Effector CD4-positive, alpha-beta T cell (primary cell): ENCODE results near the gene DNAH9.

Experiments used
- DNase-seq: peaks from one replicate; pipeline ENCODE4 v3.0.0-alpha.2; 2020

Gene DNAH9

DNA sequence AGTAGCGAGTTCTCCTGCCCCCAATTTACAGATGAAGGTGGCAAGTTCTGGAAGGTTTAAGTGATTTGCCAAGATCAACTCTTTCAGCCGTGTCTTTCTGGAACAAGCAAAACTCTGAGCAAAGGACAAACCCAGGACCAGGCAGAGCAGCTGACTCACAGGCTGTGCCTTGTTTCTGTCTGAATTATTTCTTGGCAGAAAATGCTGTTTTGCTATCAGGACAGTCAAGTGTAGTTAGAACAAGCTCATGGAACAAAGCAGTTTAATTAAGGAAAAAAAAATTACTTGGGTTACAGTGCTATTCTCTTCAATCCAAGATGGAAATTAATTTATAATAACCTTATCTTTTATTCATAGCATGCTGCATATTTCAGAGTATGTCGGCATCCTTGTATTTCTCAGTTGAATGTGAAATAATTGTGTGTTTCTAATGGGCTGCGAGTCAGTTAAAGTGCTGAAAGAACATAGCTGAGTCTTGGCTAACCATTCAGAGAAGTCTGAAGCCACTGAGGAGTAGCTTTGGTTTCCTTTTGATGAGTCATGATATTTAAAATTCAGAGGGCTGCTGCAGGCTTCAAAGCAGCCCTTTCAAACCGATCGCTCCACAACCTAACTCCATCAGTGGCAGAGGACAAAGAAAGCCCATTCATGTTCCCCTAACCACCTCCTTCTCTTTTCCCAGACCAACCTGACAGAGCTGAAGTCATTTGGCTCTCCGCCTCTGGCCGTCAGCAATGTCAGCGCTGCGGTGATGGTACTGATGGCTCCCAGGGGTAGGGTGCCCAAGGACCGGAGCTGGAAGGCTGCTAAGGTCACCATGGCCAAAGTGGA is 255.3 kb downstream of the DNAH9 start:
- no peak for DNase-seq

DNA sequence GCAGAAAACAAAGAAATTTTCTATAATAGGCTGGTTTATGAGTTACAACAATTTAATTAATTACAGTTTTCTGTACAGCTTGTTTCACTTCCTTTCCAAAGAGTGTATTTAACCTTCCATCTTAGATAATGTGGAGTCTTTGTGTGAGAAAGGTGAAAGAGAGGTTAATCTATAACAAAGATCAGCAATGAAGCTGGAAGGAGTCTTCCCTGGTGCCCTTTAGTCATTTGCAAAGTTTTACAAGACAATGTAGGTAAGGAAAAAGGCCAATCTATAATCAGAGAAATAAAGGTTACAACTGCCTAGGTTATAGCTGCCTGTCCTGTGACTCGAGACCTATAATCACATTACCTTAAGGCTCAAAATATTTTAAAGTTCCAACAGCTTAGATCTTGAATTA is 257.0 kb downstream of the DNAH9 start:
- DNase-seq: no peak

DNA sequence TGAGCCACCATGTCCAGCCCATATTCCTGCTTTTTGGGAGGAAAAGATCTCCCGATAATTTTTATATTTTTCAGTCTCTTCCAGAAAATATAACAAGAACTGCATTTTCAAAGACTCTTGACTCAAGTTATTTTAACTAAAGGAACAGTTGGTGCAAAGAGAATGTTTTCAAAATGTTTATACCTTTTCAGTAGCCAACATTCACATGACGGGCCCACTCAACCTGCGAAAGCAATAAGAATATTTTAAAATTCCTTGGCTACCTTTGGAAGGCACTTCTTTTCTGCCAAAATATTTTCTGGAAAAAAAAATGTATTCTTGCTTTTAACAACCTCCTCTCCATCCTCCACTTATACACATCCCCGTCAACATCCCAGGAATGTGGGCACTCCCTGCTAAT is 258.7 kb downstream of the DNAH9 start:
- DNase-seq: no peak

DNA sequence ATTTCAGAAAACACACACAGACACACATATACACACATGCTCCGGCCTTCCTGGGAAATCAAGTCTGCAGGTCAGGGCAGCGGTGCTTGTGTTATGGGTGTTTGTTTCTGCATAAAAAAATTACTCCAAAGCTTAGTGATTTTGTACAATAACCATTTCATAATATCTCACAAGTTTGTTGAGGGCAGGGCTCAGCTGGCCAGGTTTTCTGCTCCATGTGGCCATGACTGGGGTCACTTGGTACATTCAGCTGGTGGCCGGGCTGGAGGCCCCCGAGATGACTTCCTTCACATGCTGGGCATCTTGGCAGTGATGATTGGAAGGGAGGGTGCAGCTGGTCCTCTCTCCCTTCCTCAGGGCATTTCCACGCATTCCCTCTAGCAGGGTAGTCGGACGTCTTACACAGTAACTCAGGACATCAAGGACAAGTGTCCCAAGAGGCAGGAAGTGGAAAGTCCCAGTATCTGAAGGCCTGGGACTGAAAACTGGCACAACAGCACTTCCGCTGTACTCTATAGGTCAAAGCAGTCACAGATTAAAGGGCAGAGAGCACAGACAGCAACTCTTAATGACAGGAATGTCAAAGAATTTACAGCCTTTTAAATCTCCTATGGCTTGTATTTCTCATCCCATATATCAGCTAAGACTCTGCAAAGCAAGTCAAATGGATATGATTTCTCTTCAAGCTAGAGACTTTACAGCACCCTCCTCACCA is 271.6 kb downstream of the DNAH9 start:
- DNase-seq: no peak

DNA sequence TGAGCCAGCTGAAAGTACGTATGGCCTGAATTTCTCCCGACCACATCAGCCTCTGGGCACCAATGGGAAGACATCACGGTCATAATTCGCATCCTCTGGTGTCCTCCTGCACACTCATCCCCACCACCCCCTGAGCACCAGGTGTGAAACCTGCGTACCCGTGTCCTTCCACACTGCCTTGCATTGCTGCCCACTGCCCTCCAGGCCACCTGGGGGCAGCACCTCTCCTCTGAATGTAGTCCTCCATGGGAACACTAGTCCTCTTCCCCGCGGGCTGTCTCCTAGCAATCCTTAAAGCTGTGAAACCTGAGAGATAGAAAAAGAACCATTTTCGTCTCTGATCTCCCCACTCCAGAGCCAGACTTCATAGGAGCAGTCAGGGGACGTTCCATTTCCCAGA is 273.5 kb downstream of the DNAH9 start:
- no peak for DNase-seq

DNA sequence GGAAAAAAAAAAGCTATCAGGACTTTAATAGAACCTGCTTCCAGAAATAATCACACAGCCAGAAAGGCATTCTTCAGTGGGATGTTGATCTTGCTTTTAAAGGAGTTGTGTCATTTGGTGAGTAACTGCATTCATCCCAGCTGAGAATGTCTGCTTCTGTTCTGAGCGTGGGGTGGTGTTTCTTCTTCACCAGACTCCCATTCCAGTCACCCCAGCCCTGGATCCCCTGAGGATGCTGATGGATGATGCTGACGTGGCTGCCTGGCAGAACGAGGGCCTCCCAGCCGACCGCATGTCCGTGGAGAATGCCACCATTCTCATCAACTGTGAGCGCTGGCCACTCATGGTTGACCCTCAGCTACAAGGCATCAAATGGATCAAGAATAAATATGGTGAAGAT is 276.5 kb downstream of the DNAH9 start:
- DNase-seq: no peak

DNA sequence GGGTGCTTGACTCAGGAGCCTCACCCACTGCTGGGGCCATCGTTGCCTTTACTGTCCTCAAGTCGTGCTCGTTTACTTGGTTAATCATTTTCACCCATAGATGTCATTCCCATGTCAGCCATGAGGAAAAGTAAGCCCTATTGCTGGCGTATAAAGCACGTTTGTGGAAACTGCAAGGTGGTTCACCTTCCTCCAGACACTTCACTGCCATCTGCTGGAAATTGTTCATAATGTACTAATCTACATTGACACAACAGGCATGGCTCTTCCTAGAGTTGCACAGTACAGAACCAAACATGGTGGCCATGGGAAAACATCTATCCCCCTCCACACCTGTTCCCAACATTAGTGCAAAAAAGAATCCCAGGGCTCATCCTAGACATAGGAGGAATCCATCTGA is 282.4 kb downstream of the DNAH9 start:
- DNase-seq: no peak

DNA sequence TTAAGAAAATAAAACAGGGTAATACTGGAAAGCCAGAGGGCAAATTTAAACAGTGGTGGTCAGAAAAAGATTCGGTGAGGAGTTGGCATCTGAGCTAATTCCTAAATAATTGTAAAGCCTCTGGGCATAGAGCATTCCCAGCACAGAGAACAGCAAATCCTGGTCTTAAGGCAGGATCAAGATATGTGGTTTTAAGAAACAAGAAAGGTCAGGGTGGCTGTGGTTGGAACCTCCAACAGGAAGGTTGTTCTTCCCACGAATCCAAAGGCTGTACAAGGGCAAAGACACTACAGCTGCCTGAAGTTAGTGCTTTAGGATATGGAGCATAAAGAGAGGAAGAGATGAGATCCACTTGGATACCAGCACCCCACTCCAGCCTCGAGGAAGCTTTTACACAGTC is 284.4 kb downstream of the DNAH9 start:
- no peak for DNase-seq

DNA sequence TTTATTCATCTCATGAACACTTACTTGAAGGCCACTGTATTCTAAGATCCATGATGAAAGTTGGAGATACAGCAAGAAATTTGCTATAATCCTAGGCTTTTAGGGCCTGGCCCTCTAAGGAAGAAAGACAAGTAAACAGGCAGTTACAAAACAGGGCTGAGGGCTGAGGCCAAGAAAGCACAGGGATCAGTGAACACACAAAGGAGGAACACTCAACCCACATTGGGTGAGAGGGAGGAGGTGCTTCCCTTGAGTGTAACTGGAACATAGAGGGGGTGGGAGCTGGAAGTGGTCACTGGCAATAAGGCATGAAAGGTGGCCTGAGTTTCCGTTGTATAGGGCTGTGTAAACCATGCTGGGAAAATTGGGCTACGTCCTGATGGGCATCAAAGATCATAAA is 286.8 kb downstream of the DNAH9 start:
- DNase-seq: no peak

DNA sequence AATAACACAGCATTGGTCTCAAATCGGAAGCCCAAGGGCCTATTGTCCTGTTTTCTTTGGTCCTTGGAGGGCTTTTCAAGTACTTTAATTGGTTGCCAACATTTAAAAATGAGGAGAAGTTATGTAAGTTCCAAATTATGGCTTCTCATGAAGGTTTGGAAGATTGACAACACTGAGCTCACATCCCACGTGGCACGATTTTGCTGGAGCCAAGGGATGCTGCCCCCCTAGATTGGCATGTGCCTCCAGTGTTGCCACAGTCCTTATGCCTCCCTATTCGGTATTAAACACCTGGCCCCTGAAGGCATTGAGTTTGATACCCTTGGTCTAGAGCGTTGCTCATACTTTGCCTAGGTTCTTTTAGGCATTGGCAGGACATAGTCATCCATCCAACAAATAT is 291.0 kb downstream of the DNAH9 start:
- no peak for DNase-seq

DNA sequence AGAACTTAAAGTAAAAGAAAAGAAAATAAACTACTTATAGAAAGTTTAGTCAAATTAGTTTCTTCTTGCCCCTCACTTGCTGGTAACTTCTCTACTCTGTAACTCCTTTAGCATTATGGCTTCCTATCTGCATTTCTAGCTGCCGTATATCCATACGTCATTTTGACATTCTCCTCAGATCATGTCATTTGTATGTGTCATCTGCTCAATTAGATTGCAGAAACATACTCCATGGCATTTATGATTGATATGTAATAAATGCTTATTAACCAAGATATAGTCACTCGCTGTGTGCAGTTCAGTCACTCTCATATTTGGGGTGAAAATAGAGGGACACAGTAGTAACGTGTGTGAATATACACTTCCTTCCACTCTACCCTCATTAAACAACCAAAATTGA is 295.6 kb downstream of the DNAH9 start:
- no peak for DNase-seq

DNA sequence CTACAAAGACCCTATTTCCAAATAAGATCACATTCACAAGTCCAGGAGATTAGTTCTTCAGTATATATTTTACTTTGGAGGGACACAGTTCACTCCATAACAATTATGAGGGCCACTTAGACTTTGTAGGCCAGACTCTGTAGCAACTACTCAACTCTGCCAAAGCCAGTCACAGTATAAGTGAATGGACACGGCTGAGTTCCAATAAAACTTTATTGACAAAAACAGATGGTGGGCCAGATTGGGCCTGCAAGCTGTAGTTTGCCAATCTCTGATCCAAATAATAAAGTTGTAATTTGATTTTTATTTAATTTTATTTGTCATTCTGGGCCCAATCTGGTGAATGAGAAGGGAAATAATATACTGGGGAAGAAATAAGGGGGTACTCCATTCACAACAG is 297.9 kb downstream of the DNAH9 start:
- DNase-seq: no peak

DNA sequence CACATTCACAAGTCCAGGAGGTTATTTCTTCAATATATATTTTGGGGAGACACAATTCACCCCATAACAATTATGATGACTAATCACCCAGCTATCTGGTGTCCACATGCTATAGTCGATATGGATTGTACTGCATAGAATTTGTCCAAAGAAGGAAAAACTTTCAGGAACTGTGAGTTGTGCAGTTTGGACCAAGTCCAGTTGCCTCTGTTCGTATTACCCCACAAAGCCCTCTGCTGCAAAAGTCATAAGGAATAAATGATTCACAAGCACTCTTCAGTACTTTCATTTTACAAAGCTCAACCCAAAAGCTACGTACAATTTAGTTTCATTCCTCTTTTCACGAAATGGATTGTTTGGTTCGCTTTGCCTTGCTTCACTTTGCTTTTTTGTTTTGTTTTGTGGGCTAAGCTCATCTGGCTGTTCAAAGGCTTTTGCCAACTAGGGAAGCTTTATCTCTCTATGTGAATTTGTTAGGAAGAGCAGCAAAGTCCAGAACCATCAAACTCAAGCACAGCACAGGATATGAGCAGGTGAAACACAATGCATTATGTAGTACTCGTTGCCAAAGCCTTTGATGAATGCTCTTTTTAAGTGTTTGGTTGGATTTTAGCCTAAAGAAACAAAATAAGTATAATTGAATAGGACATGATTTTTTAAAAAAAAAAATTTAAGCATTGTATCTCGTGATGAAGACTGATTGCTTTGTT is 300.4 kb downstream of the DNAH9 start:
- no peak for DNase-seq

DNA sequence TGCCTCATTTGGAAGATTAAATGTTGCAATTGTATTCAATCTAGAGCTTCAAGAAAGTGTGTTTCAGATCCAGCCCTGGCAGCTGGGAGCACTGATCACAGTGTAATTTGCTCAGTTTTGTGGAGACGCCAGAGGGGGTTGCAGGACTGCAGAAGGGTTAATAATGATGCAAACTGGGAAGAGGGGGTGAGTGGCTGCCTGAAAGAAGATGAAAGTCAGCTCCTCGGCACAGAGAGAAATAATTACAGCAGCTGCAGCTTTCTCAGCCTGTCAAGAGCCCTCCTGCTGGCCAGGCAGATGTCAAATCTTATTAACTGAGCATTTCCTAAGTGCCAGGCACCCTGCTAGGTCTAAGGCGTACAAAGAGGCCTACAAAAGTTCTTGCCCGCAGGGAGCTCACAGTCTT is 301.3 kb downstream of the DNAH9 start:
- DNase-seq: no peak

DNA sequence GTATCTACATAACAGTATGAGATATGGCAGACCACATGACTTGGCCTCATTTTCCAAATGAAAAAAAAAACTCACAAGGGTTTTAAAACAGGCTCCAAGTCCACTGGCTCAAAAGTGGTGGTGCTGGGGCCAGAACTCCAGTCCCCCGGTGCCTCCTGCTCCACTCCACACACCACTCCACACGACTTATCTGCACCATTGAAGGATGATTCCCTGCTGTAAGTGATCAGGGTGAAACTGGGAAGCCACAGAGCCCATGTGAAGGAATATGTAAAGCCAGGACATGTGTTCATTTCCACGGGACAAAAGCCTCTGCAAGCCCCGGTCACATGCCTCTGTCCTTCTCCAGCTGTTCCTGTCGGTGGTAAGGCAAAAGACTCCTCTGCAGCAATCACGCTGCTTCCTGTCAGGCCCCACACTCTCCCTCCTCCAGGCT is 301.8 kb downstream of the DNAH9 start:
- no peak for DNase-seq

DNA sequence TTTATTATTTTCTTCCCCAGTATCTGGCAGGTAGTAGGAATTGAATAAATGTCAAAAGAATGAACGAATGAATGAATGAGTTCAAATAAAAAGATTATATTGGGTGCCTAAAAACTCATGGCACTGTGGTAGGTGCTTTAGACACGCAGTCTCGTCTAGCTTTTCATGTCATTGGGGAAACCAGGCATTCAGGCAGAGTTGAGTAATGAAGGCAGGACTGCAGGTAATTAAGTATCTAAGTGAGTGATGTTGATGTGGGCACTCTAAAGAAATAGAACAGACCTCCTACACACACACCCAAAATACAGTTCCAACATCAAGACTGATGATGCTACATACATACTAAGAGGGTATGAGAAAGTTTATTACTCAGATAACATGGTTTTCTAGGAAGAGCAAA is 302.4 kb downstream of the DNAH9 start:
- DNase-seq: no peak

DNA sequence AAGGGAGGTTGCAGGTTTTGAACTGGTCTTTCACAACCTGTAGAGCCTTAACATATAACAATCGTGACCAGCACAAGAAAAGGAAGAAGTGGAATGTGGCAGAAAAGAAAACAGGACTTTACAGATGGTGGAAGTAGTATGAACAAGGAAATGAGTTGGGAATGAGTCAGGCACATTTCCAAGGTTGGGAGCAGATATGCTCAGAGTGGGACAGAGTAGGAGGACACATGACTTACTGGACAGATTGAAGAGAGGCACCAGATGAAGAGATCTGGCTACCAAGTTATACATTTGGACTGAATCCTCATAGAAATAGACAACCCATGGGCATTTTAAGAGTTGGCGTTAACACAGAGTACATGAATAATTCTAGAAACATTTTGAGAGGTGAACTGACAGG is 303.7 kb downstream of the DNAH9 start:
- DNase-seq: no peak

DNA sequence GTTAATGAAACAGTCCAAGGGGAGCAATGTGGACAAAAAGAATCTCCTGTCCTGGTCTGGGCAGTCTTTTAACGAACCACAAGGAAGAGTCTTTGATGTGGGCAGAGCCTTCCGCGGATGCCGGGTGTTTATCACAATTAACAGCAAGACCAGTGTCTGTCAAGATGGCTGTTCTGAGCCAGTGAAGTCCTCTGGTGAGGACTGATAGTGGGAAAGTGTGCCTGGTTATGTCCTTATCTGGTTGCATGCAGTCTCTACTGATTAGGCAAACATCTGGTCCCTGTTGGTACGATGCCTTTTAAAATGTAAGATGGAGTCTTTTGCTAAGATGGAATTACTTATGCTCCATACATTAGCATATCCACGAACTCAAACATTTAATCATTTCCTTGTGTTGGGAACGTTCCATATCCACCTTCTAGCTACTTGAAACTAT is 310.5 kb downstream of the DNAH9 start:
- DNase-seq: no peak

DNA sequence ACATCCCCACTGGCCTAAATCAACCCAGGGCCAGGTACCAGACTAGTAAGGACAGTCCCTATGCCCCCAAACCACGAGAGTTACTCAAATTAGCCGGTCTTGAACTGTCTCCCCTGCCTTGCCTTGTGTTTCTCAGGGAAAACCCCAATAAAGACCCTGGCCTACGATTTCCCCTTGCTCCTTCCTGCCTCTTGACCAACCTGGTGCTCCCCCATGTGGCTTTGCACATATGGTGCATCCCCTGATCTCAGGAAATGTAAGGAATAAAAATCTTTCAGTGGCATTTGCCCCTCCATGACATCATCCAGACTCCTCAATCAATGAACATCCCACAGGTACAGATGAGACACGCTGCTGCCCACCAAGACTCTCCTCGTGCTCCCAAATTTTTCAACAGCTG is 311.1 kb downstream of the DNAH9 start:
- no peak for DNase-seq

DNA sequence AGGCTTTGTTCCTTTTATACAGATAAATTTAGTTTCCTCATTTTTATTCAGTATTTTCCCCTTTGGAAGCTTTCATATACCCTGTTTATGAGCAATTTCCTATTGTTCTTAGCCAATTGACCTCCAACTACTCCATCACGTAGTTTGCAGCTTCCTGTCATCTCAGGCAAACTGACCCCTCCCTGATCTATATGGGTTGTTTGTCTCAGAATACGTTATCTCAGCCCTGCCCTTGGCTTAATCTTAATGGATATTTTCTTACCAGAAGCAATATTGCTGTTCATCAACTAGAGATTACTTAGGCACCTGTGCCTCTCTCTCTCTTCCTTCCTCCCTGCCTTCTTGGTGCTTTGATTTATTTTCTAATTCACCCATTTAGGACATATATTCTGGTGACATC is 317.8 kb downstream of the DNAH9 start:
- no peak for DNase-seq

DNA sequence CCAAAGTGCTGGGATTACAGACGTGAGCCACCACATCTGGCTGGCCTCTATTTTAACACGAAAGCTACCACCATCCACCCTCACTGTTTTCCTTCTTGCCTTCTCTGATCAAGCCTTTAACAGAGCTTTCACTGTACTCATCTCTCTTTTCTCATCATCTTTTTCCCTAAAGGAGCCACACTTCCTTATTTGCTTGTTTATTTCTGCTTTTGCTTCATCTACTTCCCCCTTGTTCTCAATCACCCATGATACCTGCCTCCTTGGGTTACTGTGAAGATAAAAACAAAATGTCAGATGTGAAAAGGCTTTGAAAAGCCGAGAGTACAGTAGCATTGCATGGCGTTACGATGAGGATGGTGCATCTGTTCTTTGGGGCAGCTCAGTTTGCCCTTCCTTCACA is 319.1 kb downstream of the DNAH9 start:
- DNase-seq: no peak

DNA sequence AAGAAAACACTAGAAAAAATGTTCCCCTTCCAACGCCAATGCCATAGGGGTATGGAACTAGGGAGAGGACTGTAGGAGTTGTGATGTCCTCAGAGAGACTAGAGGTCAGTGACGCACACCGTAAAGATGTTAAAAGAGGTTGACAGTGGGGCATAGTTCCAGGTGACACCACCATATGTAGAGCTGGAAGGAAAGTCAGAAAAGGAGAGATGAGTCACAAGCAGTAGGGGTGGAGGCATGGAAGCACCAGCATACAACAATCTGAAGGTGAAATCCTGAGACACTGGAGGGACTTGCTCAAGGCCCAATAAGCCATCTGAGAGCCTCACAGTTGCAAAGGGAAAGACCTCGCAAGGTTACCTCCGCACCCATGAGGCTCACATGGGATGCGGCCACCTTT is 323.0 kb downstream of the DNAH9 start:
- DNase-seq: no peak

DNA sequence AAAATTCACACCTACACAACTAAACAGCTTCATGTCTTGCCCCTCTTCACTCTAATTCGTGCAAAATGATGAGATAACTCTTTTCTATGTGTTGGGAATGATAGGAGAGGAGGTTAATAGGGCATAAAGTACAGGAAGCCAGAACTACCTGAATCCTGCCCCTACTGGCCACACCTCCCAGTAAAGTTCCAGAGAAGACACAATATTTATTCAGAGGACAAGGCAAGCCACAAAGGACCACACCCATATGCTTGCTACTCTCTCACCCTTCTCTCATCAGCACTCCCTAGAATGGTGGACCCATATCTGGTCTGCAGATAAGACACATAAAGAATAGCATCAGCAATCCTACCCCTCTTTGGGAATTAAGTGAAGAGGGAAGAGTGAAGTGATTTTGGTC is 324.4 kb downstream of the DNAH9 start:
- no peak for DNase-seq

DNA sequence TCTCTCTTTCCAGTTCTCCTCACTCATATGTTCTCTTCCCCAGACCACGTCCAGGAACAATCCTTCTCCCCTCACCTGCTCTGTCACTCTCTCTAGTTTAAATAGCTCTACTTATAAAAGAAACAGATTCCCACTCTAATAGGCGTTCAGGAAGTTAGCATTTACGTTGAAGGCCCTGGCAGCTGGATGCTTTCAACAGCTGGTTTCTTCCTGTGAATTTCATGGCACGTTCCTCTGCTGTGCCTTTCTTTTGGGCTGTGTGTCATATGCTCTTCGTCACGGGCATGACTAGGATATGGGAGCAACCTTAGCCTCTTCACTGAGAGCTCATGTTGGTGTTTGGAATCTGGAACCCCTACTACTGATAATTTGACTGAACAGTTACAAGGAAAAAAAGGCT is 325.8 kb downstream of the DNAH9 start:
- DNase-seq: no peak
